ENCODE results near the gene FURIN. TPM values are rescaled to one million over a fixed set of nuclear protein-coding genes. Genes with fewer than 3 reads are reported as not detected.

FURIN gene
- total RNA-seq, 1 donor from 2014 or later: 47.6 TPM

- intact Hi-C loops (cut with DNase I): loop anchor here (10.0 kb wide), 1 partner anchor 165 kb away; the partner anchor contains the start of gene BLM
- DNase-seq (ENCODE audit: extremely low spot score in 2 of 2): no peak
- no peak overlapping the region for H3K4me3 ChIP-seq
- no peak overlapping the region for H3K27ac ChIP-seq
- H3K36me3 ChIP-seq: peaks cover 0 to 65% of the 10 kb centered on the region in 2 donors
- no peaks in the 10 kb centered on the region for H3K9me3 ChIP-seq
- TF ChIP-seq POLR2AphosphoS5 (IDR thresholded peaks at IDR 0.05; ENCODE audit: insufficient read depth in 1 of 2, low read depth in 1 of 2) (no peak), POLR2A (IDR thresholded peaks at IDR 0.05) (no peak), CTCF (IDR thresholded peaks at IDR 0.05) (no peak)
- peaks cover 15% of the 10 kb centered on the region for H3K4me1 ChIP-seq
- H3K27me3 ChIP-seq: no peaks in the 10 kb centered on the region
Measured at GRCh38 chr15:90879730-90880366, 11.5 kb downstream of the FURIN start.

GRCh38 chr15:90880381-90881145 lies 12.2 kb downstream of the FURIN start:
- Histone ChIP-seq H3K27ac (no peak overlapping the region), H3K36me3 (peaks cover 0 to 65% of the 10 kb centered on the region in 2 donors), H3K4me3 (no peak overlapping the region), H3K9me3 (no peaks in the 10 kb centered on the region), H3K27me3 (no peaks in the 10 kb centered on the region), H3K4me1 (peaks cover 22% of the 10 kb centered on the region)
- DNase-seq (ENCODE audit: extremely low spot score in 2 of 2): no peak
- intact Hi-C loops (cut with DNase I): loop anchor here (10.0 kb wide), 1 partner anchor 166 kb away; the partner anchor contains the start of gene BLM
- TF ChIP-seq CTCF (IDR thresholded peaks at IDR 0.05) (no peak), POLR2AphosphoS5 (IDR thresholded peaks at IDR 0.05; ENCODE audit: insufficient read depth in 1 of 2, low read depth in 1 of 2) (no peak), POLR2A (IDR thresholded peaks at IDR 0.05) (no peak)

DNA sequence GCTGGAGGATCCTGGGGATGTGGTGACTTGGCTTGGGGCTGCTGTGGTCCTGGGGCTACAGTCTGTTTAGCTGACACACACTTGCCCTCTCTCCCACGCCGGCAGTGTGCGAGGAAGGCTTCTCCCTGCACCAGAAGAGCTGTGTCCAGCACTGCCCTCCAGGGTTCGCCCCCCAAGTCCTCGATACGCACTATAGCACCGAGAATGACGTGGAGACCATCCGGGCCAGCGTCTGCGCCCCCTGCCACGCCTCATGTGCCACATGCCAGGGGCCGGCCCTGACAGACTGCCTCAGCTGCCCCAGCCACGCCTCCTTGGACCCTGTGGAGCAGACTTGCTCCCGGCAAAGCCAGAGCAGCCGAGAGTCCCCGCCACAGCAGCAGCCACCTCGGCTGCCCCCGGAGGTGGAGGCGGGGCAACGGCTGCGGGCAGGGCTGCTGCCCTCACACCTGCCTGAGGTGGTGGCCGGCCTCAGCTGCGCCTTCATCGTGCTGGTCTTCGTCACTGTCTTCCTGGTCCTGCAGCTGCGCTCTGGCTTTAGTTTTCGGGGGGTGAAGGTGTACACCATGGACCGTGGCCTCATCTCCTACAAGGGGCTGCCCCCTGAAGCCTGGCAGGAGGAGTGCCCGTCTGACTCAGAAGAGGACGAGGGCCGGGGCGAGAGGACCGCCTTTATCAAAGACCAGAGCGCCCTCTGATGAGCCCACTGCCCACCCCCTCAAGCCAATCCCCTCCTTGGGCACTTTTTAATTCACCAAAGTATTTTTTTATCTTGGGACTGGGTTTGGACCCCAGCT lies 13.0 kb downstream of the FURIN start:
- Histone ChIP-seq H3K36me3 (peaks cover 0 to 57% of the 10 kb centered on the region in 2 donors), H3K27me3 (no peaks in the 10 kb centered on the region), H3K27ac (no peak overlapping the region), H3K4me1 (peaks cover 31% of the 10 kb centered on the region), H3K4me3 (no peak overlapping the region), H3K9me3 (no peaks in the 10 kb centered on the region)
- TF ChIP-seq POLR2A (IDR thresholded peaks at IDR 0.05): no peak
- no peak for DNase-seq (ENCODE audit: extremely low spot score in 2 of 2)
- intact Hi-C loops (cut with DNase I): loop anchor here (10.0 kb wide), 1 partner anchor 167 kb away; the partner anchor contains the start of gene BLM

DNA sequence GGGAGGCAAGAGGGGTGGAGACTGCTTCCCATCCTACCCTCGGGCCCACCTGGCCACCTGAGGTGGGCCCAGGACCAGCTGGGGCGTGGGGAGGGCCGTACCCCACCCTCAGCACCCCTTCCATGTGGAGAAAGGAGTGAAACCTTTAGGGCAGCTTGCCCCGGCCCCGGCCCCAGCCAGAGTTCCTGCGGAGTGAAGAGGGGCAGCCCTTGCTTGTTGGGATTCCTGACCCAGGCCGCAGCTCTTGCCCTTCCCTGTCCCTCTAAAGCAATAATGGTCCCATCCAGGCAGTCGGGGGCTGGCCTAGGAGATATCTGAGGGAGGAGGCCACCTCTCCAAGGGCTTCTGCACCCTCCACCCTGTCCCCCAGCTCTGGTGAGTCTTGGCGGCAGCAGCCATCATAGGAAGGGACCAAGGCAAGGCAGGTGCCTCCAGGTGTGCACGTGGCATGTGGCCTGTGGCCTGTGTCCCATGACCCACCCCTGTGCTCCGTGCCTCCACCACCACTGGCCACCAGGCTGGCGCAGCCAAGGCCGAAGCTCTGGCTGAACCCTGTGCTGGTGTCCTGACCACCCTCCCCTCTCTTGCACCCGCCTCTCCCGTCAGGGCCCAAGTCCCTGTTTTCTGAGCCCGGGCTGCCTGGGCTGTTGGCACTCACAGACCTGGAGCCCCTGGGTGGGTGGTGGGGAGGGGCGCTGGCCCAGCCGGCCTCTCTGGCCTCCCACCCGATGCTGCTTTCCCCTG lies 13.8 kb downstream of the FURIN start:
- H3K4me3 ChIP-seq: no peak overlapping the region
- no peak for DNase-seq (ENCODE audit: extremely low spot score in 2 of 2)
- H3K9me3 ChIP-seq: no peaks in the 10 kb centered on the region
- no peak overlapping the region for H3K27ac ChIP-seq
- TF ChIP-seq POLR2AphosphoS5 (IDR thresholded peaks at IDR 0.05; ENCODE audit: insufficient read depth in 1 of 2, low read depth in 1 of 2) (no peak), POLR2A (IDR thresholded peaks at IDR 0.05) (no peak), CTCF (IDR thresholded peaks at IDR 0.05) (no peak)
- intact Hi-C loops (cut with DNase I): loop anchor here (10.0 kb wide), 1 partner anchor 167 kb away; the partner anchor contains the start of gene BLM
- H3K4me1 ChIP-seq: peaks cover 36% of the 10 kb centered on the region
- peaks cover 0 to 49% of the 10 kb centered on the region in 2 donors for H3K36me3 ChIP-seq
- no peaks in the 10 kb centered on the region for H3K27me3 ChIP-seq

Data from vagina (tissue), 2 donors.